Fibroblast of mammary gland (primary cell): ENCODE results near the gene BNIP3.
"Not testable (repeated sequence)": the region's sequence is repeated elsewhere in the genome, so short reads cannot be mapped to it uniquely, and the experiment has no call there.

ENCODE experiments used
- DNase-seq: peaks from one replicate; pipeline ENCODE4 v3.0.0-alpha.2; 2010; ENCODE audit warnings: low read depth
- H3K4me3 ChIP-seq: 2 replicates; pipeline ENCODE4 v1.5.1; 2011; ENCODE audit warnings: low read depth, mild to moderate bottlenecking, low read length, moderate library complexity; ENCODE audit not compliant: control insufficient read depth
- CTCF ChIP-seq: conservative IDR thresholded peaks from 2 replicates; pipeline ENCODE4 v1.5.1; 2011; ENCODE audit warnings: low read depth, low read length, inconsistent platforms; ENCODE audit not compliant: control insufficient read depth, insufficient read depth

BNIP3 gene

GRCh38 chr10:131959841-131960240 lies 21.9 kb downstream of the BNIP3 start:
- no peak overlapping the region for H3K4me3 ChIP-seq
- DNase-seq: no peak
- no peak for TF ChIP-seq CTCF

DNA sequence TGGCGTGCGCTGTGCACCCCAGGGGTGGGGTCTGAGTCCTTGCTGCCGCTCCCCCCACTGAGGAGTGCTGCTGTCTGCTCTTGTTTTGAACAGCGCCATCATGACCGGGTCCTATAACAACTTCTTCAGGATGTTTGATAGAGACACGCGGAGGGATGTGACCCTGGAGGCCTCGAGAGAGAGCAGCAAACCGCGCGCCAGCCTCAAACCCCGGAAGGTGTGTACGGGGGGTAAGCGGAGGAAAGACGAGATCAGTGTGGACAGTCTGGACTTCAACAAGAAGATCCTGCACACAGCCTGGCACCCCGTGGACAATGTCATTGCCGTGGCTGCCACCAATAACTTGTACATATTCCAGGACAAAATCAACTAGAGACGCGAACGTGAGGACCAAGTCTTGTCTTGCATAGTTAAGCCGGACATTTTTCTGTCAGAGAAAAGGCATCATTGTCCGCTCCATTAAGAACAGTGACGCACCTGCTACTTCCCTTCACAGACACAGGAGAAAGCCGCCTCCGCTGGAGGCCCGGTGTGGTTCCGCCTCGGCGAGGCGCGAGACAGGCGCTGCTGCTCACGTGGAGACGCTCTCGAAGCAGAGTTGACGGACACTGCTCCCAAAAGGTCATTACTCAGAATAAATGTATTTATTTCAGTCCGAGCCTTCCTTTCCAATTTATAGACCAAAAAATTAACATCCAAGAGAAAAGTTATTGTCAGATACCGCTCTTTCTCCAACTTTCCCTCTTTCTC lies 26.0 kb downstream of the BNIP3 start:
- no peak for DNase-seq
- TF ChIP-seq CTCF: no peak
- no peak overlapping the region for H3K4me3 ChIP-seq

DNA sequence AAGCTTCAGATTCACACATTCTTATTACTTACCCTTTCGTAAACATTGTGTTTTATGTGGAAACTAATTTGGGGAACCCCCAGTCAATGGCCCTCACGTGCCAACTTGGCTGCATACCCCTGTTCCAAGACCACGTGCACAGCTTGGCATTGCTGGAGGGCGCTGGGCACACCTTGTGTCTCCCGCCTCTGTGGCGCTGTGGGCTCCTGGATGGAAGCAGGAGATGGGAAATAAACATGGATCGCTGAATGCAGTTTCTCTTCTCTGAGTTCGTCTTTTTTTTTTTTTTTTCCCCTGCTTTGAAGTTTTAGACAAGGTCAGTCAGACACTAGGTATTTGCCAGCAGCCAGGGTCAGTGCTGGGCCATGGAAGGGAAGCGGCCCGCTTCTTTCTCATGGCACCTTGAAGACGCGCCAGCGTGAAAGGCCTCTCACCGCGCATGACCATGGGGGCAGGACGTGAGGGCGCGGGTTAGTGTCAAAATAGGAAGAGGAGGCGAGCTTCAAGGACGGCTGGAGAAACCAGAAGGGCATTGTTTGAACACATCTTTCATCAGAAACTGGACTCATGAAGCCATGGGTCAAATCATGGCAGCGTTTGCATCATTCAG lies 27.3 kb downstream of the BNIP3 start:
- no peak for DNase-seq
- no peak overlapping the region for H3K4me3 ChIP-seq
- TF ChIP-seq CTCF: no peak

DNA sequence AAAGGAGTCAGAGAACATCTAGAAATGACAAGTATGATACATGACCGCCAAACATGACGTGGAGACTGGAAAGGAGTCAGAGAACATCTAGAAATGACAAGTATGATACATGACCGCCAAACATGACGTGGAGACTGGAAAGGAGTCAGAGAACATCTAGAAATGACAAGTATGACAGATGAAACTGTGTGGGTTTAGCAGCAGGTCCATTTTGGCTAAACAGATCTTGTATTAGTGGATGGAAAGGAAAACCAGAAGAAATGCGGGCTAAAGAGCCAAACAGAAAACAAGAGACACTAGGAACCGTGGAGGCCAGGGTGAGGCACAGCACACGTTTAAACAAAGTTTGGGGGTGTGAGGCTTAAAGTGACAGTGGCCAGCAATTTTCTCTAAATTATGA lies 31.8 kb downstream of the BNIP3 start:
- peak; percentile 48 for DNase-seq

GRCh38 chr10:131949041-131949862 lies 32.5 kb downstream of the BNIP3 start:
- no peak overlapping the region for H3K4me3 ChIP-seq
- DNase-seq: peak; percentile 73
- TF ChIP-seq CTCF: no peak

More for the DNA sequence above, 31.8 kb downstream of the BNIP3 start:
- not testable (repeated sequence) for H3K4me3 ChIP-seq

GRCh38 chr10:131948501-131948900 lies 33.2 kb downstream of the BNIP3 start:
- H3K4me3 ChIP-seq: no peak overlapping the region
- no peak for DNase-seq
- no peak for TF ChIP-seq CTCF
